ENCODE measurements around the gene NAIF1. TPM values are rescaled to one million over a fixed set of nuclear protein-coding genes. Genes with fewer than 3 reads are reported as not detected.

The NAIF1 gene
- total and polyA plus RNA-seq, 10 of the 15 experiments (the other 5 are each of a cell fraction or from before 2014, with no cell fraction given): 2.4 to 14.2 (median 7.1) TPM

GRCh38 chr9:128094166-128094949, 27.2 kb upstream of the NAIF1 start (continued):
- TF ChIP-seq E2F8 (IDR thresholded peaks at IDR 0.05; ENCODE audit: low read depth, partially characterized antibody) (no peak), SKIL (IDR thresholded peaks at IDR 0.05; ENCODE audit: low read depth, poor library complexity, severe bottlenecking) (no peak), NFXL1 (IDR thresholded peaks at IDR 0.05; ENCODE audit: borderline replicate concordance) (no peak), SMAD1 (IDR thresholded peaks at IDR 0.05; ENCODE audit: low read depth, partially characterized antibody) (no peak), FOS (IDR thresholded peaks at IDR 0.05; ENCODE audit: borderline replicate concordance, extremely low read depth, insufficient read length) (no peak), SPI1 (IDR thresholded peaks at IDR 0.05; ENCODE audit: borderline replicate concordance, insufficient read depth, low read depth, low read length) (peak; percentile 68; the same call in 1 of the 2 replicates), USF2 (IDR thresholded peaks at IDR 0.05; ENCODE audit: borderline replicate concordance, low read depth, low read length) (no peak), TBL1XR1 (IDR thresholded peaks at IDR 0.05; ENCODE audit: low read depth, low read length) (no peak), SUPT20H (IDR thresholded peaks at IDR 0.05; ENCODE audit: borderline replicate concordance, control insufficient read depth, low read depth, low read length) (no peak), SP1 (IDR thresholded peaks at IDR 0.05; ENCODE audit: low read depth, low read length) (peak; percentile 39), STAT1 (conservative IDR thresholded peaks at IDR 0.05) (no peak), TARDBP (IDR thresholded peaks at IDR 0.05; ENCODE audit: borderline replicate concordance) (no peak), PML (IDR thresholded peaks at IDR 0.05; ENCODE audit: low read length) (no peak), BCL11A (IDR thresholded peaks at IDR 0.05; ENCODE audit: low read depth, low read length) (no peak), CEBPB (IDR thresholded peaks at IDR 0.05; ENCODE audit: borderline replicate concordance in 1 of 2, low read depth in 2 of 2, low read length in 2 of 2) (no peak), ZNF592 (IDR thresholded peaks at IDR 0.05) (no peak)
